C4-2B (cell line): Measurements from ENCODE around the gene LEF1.

Source experiments
- H3K27ac ChIP-seq: fragments of 450-650 bp; 2 replicates; pipeline ENCODE4 v1.5.1; 2017
- CTCF ChIP-seq: fragments of 450-650 bp; conservative IDR thresholded peaks from 2 replicates; pipeline ENCODE4 v1.5.1; 2017; ENCODE audit warnings: mild to moderate bottlenecking
- ZFX ChIP-seq: fragments of 450-650 bp; IDR thresholded peaks from 2 replicates; pipeline ENCODE4 v1.6.1; 2017

The LEF1 gene

GRCh38 chr4:108081256-108081655, 87.5 kb downstream of the LEF1 start:
- TF ChIP-seq CTCF = no peak
- TF ChIP-seq ZFX = no peak
- H3K27ac ChIP-seq = no peak overlapping the region

- no peak overlapping the region for H3K27ac ChIP-seq
- TF ChIP-seq ZFX (no peak), CTCF (no peak)
Measured at GRCh38 chr4:108080747-108081146, 88.0 kb downstream of the LEF1 start.

- H3K27ac ChIP-seq = no peak overlapping the region
- no peak for TF ChIP-seq ZFX
- no peak for TF ChIP-seq CTCF
Measured at GRCh38 chr4:108078024-108078733, 90.6 kb downstream of the LEF1 start.

- TF ChIP-seq ZFX (no peak), CTCF (no peak)
- no peak overlapping the region for H3K27ac ChIP-seq
Measured at GRCh38 chr4:108072300-108072699, 96.4 kb downstream of the LEF1 start.

GRCh38 chr4:108070775-108071174, 98.0 kb downstream of the LEF1 start:
- TF ChIP-seq ZFX = no peak
- H3K27ac ChIP-seq = no peak overlapping the region

- TF ChIP-seq ZFX = no peak
- TF ChIP-seq CTCF = no peak
- H3K27ac ChIP-seq = no peak overlapping the region
Measured at GRCh38 chr4:108068442-108068841, 100.3 kb downstream of the LEF1 start.

- no peak overlapping the region for H3K27ac ChIP-seq
Measured at GRCh38 chr4:108060686-108061321, 107.9 kb downstream of the LEF1 start.

More at GRCh38 chr4:108060686-108061321, 107.9 kb downstream of the LEF1 start:
- TF ChIP-seq CTCF = no peak
- TF ChIP-seq ZFX = no peak
